ENCODE data around the gene UFD1. TPM values are rescaled to one million over a fixed set of nuclear protein-coding genes. Genes with fewer than 3 reads are reported as not detected.

UFD1 gene
- total and polyA plus RNA-seq, 2 of the 13 experiments (the other 11 are each of a cell fraction or from before 2014, with no cell fraction given): 47.9 to 51.1 TPM

GRCh38 chr22:19430890-19431541, 48.0 kb downstream of the UFD1 start (continued):
- TF ChIP-seq ARID3A (IDR thresholded peaks at IDR 0.05; ENCODE audit: low read depth, low read length) (no peak), NFIB (CRISPR knock-in tag; IDR thresholded peaks at IDR 0.05; ENCODE audit: borderline replicate concordance) (no peak), IKZF4 (CRISPR knock-in tag; IDR thresholded peaks at IDR 0.05; ENCODE audit: borderline replicate concordance, low read depth, not compliant biosample characterization) (no peak), ZFX (CRISPR knock-in tag; IDR thresholded peaks at IDR 0.05; ENCODE audit: low read depth) (no peak), ZNF317 (CRISPR knock-in tag; IDR thresholded peaks at IDR 0.05) (no peak), MXI1 (IDR thresholded peaks at IDR 0.05; ENCODE audit: borderline replicate concordance, low read depth, low read length) (peak; percentile 70; the same call in 1 of the 3 replicates), E2F5 (CRISPR knock-in tag; conservative IDR thresholded peaks at IDR 0.05) (0 out of 2 replicates have a peak, but pooled peaks have one; percentile 25), HES4 (CRISPR knock-in tag; IDR thresholded peaks at IDR 0.05; ENCODE audit: borderline replicate concordance) (peak; percentile 86), HMGXB3 (CRISPR knock-in tag; IDR thresholded peaks at IDR 0.05; ENCODE audit: borderline replicate concordance) (no peak), ATF1 (CRISPR knock-in tag; IDR thresholded peaks at IDR 0.05) (no peak), ZNF761 (CRISPR knock-in tag; conservative IDR thresholded peaks at IDR 0.05) (no peak), ZNF280B (CRISPR knock-in tag; IDR thresholded peaks at IDR 0.05; ENCODE audit: borderline replicate concordance) (0 out of 2 replicates have a peak, but pooled peaks have one; percentile 69)

Data from HepG2 (cell line).